ENCODE data around the gene SKIL. TPM values are rescaled to one million over a fixed set of nuclear protein-coding genes. Genes with fewer than 3 reads are reported as not detected.
A peak's percentile ranks its signal among the peaks of the same experiment; 100 is the strongest.

Gene SKIL
- total and polyA plus RNA-seq, 2 experiments from 2014 or later = 141 to 358 TPM

GRCh38 chr3:170417090-170417489 lies 59.6 kb downstream of the SKIL start (continued):
- no peak for TF ChIP-seq CREB1 (CRISPR knock-in tag; IDR thresholded peaks at IDR 0.05; ENCODE audit: low read depth)
- TF ChIP-seq ZNF114 (CRISPR knock-in tag; IDR thresholded peaks at IDR 0.05) = no peak
- no peak for TF ChIP-seq REST (IDR thresholded peaks at IDR 0.05; ENCODE audit: unreplicated experiment)
- no peak for TF ChIP-seq ETS1 (IDR thresholded peaks at IDR 0.05)
- no peak for TF ChIP-seq JUNB (IDR thresholded peaks at IDR 0.05; ENCODE audit: unreplicated experiment)
- no peak for TF ChIP-seq EZH2phosphoT487 (IDR thresholded peaks at IDR 0.05; ENCODE audit: unreplicated experiment)
- TF ChIP-seq STAT1 (IDR thresholded peaks at IDR 0.05; ENCODE audit: unreplicated experiment) = no peak

GRCh38 chr3:170418422-170419398 lies 61.2 kb downstream of the SKIL start, which contains the start of gene CLDN11:
Gene CLDN11, plus strand, starts transcription at chr3:170418868. Its CDS starts 199 bp downstream, at chr3:170419067.
- DNase-seq (ENCODE audit: low spot score) = peak; percentile 83
- H3K36me3 ChIP-seq (ENCODE audit: insufficient read depth) = no peaks in the 10 kb centered on the region
- H3F3A ChIP-seq (replicated peaks; ENCODE audit: low read depth) = peaks cover 18% of the 10 kb centered on the region
- ATAC-seq = peak; percentile 72
- peaks cover 3% of the 10 kb centered on the region; the same call in 1 of the 3 replicates for H3K36me3 Mint-ChIP-seq (ENCODE audit: low read depth)
- 0 out of 3 replicates have a peak, but pooled peaks cover 2% of the 10 kb centered on the region for H3K9me3 Mint-ChIP-seq
- no peaks in the 10 kb centered on the region for H3K79me2 ChIP-seq (replicated peaks; ENCODE audit: insufficient read depth)
- peaks cover 27% of the 10 kb centered on the region for H3K4me1 ChIP-seq (ENCODE audit: insufficient read depth)
- peaks cover 38% of the 10 kb centered on the region for H3K27me3 Mint-ChIP-seq (ENCODE audit: insufficient read depth, low read depth, poor library complexity)
- H3K4me2 ChIP-seq = peak within 1 kb of the TSS; percentile 92
- H3K9me2 ChIP-seq (ENCODE audit: insufficient read depth) = 0 out of 2 replicates have a peak, but pooled peaks cover 4% of the 10 kb centered on the region
- H3K27me3 ChIP-seq (ENCODE audit: insufficient read depth) = peaks cover 59% of the 10 kb centered on the region
- H2AFZ ChIP-seq = peak within 1 kb of the TSS; percentile 98
- peak within 1 kb of the TSS; percentile 83 for H3K4me3 Mint-ChIP-seq
- TF ChIP-seq CTCF (conservative IDR thresholded peaks at IDR 0.05; ENCODE audit: low read depth in 2 of 2) (peak in 1 of 2 experiments; percentile 34; a peak in 2 of 4 replicates), ETS1 (IDR thresholded peaks at IDR 0.05) (no peak; the same call in 1 of the 2 replicates), EZH2 (IDR thresholded peaks at IDR 0.05; ENCODE audit: low read depth, unreplicated experiment) (peak; percentile 34), ZNF114 (CRISPR knock-in tag; IDR thresholded peaks at IDR 0.05) (no peak), STAT1 (IDR thresholded peaks at IDR 0.05; ENCODE audit: unreplicated experiment) (no peak), POLR2AphosphoS5 (IDR thresholded peaks at IDR 0.05; ENCODE audit: low read depth) (no peak), ZNF331 (CRISPR knock-in tag; IDR thresholded peaks at IDR 0.05; ENCODE audit: low read depth) (no peak), REST (IDR thresholded peaks at IDR 0.05; ENCODE audit: unreplicated experiment) (no peak), CREB1 (CRISPR knock-in tag; IDR thresholded peaks at IDR 0.05; ENCODE audit: low read depth) (0 out of 2 replicates have a peak, but pooled peaks have one; percentile 11), JUNB (IDR thresholded peaks at IDR 0.05; ENCODE audit: unreplicated experiment) (no peak)
- H3K27ac ChIP-seq (ENCODE audit: low read depth) = no peak within 1 kb of the TSS
- no peaks in the 10 kb centered on the region for H4K20me1 ChIP-seq (replicated peaks; ENCODE audit: insufficient read depth)
- peaks cover 16% of the 10 kb centered on the region for H3K4me1 Mint-ChIP-seq
- peak within 1 kb of the TSS; percentile 65 for H3K4me3 ChIP-seq
- H3K27ac Mint-ChIP-seq = no peak within 1 kb of the TSS

All from GM23338 (cell line).